ENCODE measurements around the gene CCDC106.

DNA sequence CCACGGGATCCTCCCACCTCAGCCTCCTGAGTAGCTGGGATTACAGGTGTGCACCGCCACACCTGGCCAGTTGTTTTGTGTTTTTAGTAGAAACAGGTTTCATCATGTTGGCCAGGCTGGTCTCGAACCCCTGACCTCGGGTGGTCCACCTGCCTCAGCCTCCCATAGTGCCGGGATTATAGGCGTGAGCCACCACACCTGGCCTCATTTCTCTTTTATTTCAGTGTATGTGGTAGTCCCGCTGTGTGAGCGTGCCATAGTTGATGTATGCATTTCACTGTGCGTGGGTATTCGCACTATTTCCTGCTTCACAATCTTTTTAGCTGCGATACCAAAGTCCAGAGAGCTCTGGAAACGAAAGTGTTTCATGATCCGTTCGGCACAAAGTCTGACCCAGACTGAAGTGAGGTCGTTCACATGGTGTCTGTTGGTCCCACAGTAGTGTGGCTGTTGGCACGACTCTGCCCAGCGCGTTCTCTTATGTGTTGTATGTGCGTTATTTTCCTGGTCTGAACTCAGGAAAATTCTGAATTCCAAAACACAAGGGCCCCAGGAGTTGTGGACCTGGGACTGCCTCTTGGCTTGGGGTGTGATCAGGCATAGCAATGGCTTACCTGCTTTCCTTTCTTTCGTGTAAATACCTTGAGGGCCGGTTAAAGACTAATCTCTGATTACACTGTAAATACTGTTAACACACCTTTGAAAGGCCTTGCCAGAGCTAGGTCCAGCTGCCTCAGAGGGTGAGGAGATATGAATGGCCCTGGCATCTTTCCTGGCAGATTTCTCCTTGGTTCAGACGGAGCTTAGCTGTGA, 35.6 kb downstream of the CCDC106 start:
- TF ChIP-seq, protein P1, sequence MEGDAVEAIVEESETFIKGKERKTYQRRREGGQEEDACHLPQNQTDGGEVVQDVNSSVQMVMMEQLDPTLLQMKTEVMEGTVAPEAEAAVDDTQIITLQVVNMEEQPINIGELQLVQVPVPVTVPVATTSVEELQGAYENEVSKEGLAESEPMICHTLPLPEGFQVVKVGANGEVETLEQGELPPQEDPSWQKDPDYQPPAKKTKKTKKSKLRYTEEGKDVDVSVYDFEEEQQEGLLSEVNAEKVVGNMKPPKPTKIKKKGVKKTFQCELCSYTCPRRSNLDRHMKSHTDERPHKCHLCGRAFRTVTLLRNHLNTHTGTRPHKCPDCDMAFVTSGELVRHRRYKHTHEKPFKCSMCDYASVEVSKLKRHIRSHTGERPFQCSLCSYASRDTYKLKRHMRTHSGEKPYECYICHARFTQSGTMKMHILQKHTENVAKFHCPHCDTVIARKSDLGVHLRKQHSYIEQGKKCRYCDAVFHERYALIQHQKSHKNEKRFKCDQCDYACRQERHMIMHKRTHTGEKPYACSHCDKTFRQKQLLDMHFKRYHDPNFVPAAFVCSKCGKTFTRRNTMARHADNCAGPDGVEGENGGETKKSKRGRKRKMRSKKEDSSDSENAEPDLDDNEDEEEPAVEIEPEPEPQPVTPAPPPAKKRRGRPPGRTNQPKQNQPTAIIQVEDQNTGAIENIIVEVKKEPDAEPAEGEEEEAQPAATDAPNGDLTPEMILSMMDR (conservative IDR thresholded peaks at IDR 0.05; ENCODE audit: low read depth, low read length) = no peak
- no peak for TF ChIP-seq EZH2phosphoT487 (IDR thresholded peaks at IDR 0.05; ENCODE audit: borderline replicate concordance, low read length)
